NCI-H460 (cell line): ENCODE data around the gene ALX4. TPM values are rescaled to one million over a fixed set of nuclear protein-coding genes. Genes with fewer than 3 reads are reported as not detected.

ENCODE experiments used
- DNase-seq: peaks from one replicate; pipeline ENCODE4 v3.0.0-alpha.2; 2016; ENCODE audit warnings: low read depth; ENCODE audit errors: extremely low read depth
- total RNA-seq: library from RNA; depleted of rRNA; stranded (reverse); fragments of >200 nt; shearing (Covaris generic); gene quantifications from 2 replicates; pipeline ENCODE4 v1.2.3, GENCODE V29; 2014

The ALX4 gene
- total RNA-seq, 1 experiment from 2014 or later = 0.62 TPM

- DNase-seq = no peak
Observed at GRCh38 chr11:44338026-44338425, 28.1 kb upstream of the ALX4 start.

GRCh38 chr11:44335919-44336318 is 26.0 kb upstream of the ALX4 start:
- DNase-seq = no peak

- DNase-seq = no peak
Observed at GRCh38 chr11:44335052-44335760, 25.3 kb upstream of the ALX4 start.

GRCh38 chr11:44334356-44335004 is 24.5 kb upstream of the ALX4 start:
- no peak for DNase-seq

GRCh38 chr11:44333271-44334218 is 23.6 kb upstream of the ALX4 start:
- peak; percentile 14 for DNase-seq

- DNase-seq = no peak
Observed at GRCh38 chr11:44332665-44333064, 22.7 kb upstream of the ALX4 start.

- DNase-seq = no peak
Observed at GRCh38 chr11:44329472-44330230, 19.7 kb upstream of the ALX4 start.

- no peak for DNase-seq
Observed at GRCh38 chr11:44328138-44328660, 18.3 kb upstream of the ALX4 start.

- no peak for DNase-seq
Observed at GRCh38 chr11:44327730-44328129, 17.8 kb upstream of the ALX4 start.

- DNase-seq = no peak
Observed at GRCh38 chr11:44326615-44327475, 16.9 kb upstream of the ALX4 start.

- DNase-seq = no peak
Observed at GRCh38 chr11:44325698-44326097, 15.8 kb upstream of the ALX4 start.

GRCh38 chr11:44324749-44325525 is 15.0 kb upstream of the ALX4 start:
- no peak for DNase-seq

- DNase-seq = no peak
Observed at GRCh38 chr11:44324222-44324621, 14.3 kb upstream of the ALX4 start.

GRCh38 chr11:44322243-44322642 is 12.3 kb upstream of the ALX4 start:
- no peak for DNase-seq

- DNase-seq = no peak
Observed at GRCh38 chr11:44321059-44321458, 11.1 kb upstream of the ALX4 start.

- no peak for DNase-seq
Observed at GRCh38 chr11:44320289-44320973, 10.5 kb upstream of the ALX4 start.

GRCh38 chr11:44319552-44320288 is 9.8 kb upstream of the ALX4 start:
- no peak for DNase-seq
